Activated CD8-positive, alpha-beta T cell treated with anti-CD3 and anti-CD28 coated beads, Interleukin-2, amount 10 ng/mL, durations not matched to agents 7 days and 5 days (primary cell): ENCODE data around the gene KDM4C. TPM values are rescaled to one million over a fixed set of nuclear protein-coding genes. Genes with fewer than 3 reads are reported as not detected.

ENCODE experiments used
- ATAC-seq: fragments of 150-1000 bp; cut with Tn5 transposase; one replicate; pipeline ENCODE4 v1.10.0; 2021; ENCODE audit warnings: moderate library complexity
- CTCF ChIA-PET: fragments of 350-600 bp; sonication (Branson Sonifier 250); formaldehyde crosslinking; loops from one replicate; lab custom pipeline; 2021; ENCODE audit warnings: antibody characterized with exemption; lab: Charles Lee
- POLR2A ChIA-PET: fragments of 350-600 bp; sonication (Branson Sonifier 250); formaldehyde crosslinking; loops from one replicate; lab custom pipeline; 2021; ENCODE audit warnings: antibody characterized with exemption; lab: Charles Lee
- DNase-seq: peaks from one replicate; pipeline ENCODE4 v3.0.0-alpha.2; 2020
- H3K27ac Mint-ChIP-seq: one replicate; pipeline ENCODE4 v1.8.0; 2021; ENCODE audit warnings: mild to moderate bottlenecking, mixed read lengths
- H3K27me3 Mint-ChIP-seq: one replicate; pipeline ENCODE4 v1.8.0; 2021; ENCODE audit warnings: low read depth, mixed read lengths
- H3K36me3 Mint-ChIP-seq: one replicate; pipeline ENCODE4 v1.8.0; 2021; ENCODE audit warnings: low read depth, mixed read lengths
- H3K4me1 Mint-ChIP-seq: one replicate; pipeline ENCODE4 v1.8.0; 2021; ENCODE audit warnings: low read depth, mixed read lengths
- H3K4me3 Mint-ChIP-seq: one replicate; pipeline ENCODE4 v1.8.0; 2021; ENCODE audit warnings: mild to moderate bottlenecking, mixed read lengths
- H3K9me3 Mint-ChIP-seq: one replicate; pipeline ENCODE4 v1.8.0; 2022; ENCODE audit warnings: mixed read lengths; ENCODE audit not compliant: insufficient read depth
- total RNA-seq, 2 experiments: library from RNA; stranded (reverse); gene quantifications; one replicate each; pipeline ENCODE4 v1.2.3, GENCODE V29; 2021

KDM4C gene
- total RNA-seq, 2 experiments from 2014 or later: 52.9 to 53.4 TPM

DNA sequence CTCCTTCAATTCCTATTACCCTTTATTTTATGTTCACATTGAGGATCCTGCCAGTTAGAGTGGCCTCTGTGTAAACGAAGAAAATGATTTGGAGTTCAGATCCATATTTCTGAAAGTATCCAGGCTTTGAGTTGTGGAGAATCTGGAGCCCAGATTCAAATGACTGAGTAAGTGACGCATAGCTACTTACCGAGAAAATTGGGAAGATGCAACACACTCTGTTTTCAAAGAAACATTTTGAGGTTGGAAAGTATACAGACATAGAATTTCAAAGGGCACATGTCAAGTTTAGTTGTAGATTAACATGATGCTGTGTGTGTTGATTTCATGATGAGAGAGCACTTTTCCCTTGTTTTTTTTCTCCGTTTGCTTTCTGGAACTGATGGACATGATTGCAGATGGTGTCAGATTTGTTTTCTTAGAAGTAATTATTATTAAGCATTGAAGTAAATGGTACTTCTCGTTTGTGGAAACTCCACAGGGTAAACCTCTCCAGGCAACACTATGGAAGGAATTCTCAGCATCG is 148.1 kb downstream of the KDM4C start:
- H3K9me3 Mint-ChIP-seq: no peaks in the 10 kb centered on the region
- no peak overlapping the region for H3K4me3 Mint-ChIP-seq
- ChIA-PET CTCF (no interaction called here), POLR2A (no interaction called here)
- ATAC-seq (no peak), DNase-seq (no peak)
- peaks cover 14% of the 10 kb centered on the region for H3K4me1 Mint-ChIP-seq
- H3K27me3 Mint-ChIP-seq: no peaks in the 10 kb centered on the region
- peaks cover 9% of the 10 kb centered on the region for H3K36me3 Mint-ChIP-seq
- H3K27ac Mint-ChIP-seq: no peak overlapping the region

DNA sequence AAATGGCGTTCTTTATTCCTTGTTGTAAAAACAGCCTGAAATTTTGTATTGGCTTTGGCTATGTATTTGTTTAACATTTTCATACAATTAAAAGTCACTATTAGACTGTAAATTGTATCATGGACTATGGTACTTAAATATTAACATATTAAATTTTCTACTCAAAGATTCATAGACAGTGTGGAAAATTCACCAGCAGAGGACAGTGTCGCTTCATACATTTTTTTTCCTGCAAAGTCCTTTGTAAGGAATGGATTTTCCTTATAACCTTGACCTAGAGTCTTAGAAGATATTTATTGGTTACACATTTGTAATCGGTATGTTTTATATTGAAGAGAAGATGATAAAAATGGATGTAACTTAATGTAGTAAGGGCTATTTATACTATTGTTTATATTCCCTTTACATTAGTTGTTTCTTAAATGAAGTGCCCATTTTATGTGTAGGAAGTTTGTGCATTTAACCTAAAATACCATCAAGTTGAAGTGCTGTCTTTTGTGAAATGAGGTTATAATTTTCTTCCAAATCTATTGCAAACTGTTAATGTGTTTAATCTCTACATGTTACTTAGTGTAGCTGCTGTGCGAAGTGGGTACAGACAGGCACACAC is 150.1 kb downstream of the KDM4C start:
- H3K27me3 Mint-ChIP-seq: no peaks in the 10 kb centered on the region
- H3K36me3 Mint-ChIP-seq: peaks cover 4% of the 10 kb centered on the region
- ChIA-PET POLR2A (no interaction called here), CTCF (interaction anchor here (1.6 kb wide), 1 partner anchor 81 kb away, joined by 3 read pairs; no protein-coding TSS in a partner anchor)
- no peak overlapping the region for H3K4me3 Mint-ChIP-seq
- no peak overlapping the region for H3K27ac Mint-ChIP-seq
- no peak for DNase-seq
- no peak for ATAC-seq
- H3K9me3 Mint-ChIP-seq: no peaks in the 10 kb centered on the region
- H3K4me1 Mint-ChIP-seq: peaks cover 7% of the 10 kb centered on the region

DNA sequence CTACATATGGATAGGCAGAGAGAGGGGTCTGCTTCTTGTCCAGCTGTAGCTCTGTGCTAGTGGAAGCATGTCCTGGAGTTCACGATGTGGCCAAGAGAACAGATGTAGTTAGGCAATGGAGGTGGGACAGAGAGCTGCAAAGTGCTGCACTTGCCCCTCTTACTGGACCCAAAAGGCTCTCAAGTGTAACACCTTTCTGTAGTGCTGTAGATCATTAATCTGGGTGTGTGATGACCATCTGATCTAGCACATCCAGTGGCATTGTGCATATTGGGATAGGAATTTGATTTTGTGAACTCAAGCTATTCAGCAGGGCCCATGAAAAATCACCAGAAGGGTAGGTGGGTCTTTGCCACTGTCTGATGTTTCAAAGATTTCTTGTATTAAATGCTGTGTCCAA is 151.4 kb downstream of the KDM4C start:
- Mint-ChIP-seq H3K4me3 (no peak overlapping the region), H3K36me3 (peaks cover 4% of the 10 kb centered on the region), H3K4me1 (peaks cover 7% of the 10 kb centered on the region), H3K9me3 (no peaks in the 10 kb centered on the region), H3K27ac (no peak overlapping the region), H3K27me3 (no peaks in the 10 kb centered on the region)
- ChIA-PET POLR2A (no interaction called here), CTCF (interaction anchor here (1.0 to 1.6 kb wide), 2 partner anchors 11 to 82 kb away, joined by 3 read pairs; no protein-coding TSS in a partner anchor)
- ATAC-seq: no peak
- no peak for DNase-seq

DNA sequence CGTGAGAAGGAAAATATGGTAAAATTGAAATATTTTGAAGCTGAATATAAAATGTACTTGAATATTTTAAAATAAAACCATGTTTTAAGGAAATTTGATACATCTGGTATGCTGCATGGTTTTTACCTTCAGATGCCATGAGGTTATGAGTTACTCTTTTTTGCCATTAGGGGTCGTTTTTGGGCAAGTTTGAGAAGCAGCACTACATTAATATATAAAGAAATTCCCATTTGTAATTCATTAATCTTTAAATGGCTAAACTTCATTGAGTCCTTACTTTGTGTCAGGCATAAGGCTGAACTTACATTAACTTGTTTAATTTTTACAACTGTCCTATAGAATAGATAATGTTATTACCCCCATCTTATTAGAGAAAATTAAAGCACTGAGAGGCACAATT is 152.3 kb downstream of the KDM4C start:
- Mint-ChIP-seq H3K27me3 (no peaks in the 10 kb centered on the region), H3K27ac (no peak overlapping the region), H3K4me1 (peaks cover 7% of the 10 kb centered on the region), H3K9me3 (no peaks in the 10 kb centered on the region), H3K4me3 (no peak overlapping the region), H3K36me3 (peaks cover 4% of the 10 kb centered on the region)
- POLR2A ChIA-PET: no interaction called here
- ATAC-seq: no peak
- CTCF ChIA-PET: interaction anchor here (1.0 kb wide), 1 partner anchor 12 kb away, joined by 3 read pairs; no protein-coding TSS in a partner anchor
- DNase-seq: no peak

DNA sequence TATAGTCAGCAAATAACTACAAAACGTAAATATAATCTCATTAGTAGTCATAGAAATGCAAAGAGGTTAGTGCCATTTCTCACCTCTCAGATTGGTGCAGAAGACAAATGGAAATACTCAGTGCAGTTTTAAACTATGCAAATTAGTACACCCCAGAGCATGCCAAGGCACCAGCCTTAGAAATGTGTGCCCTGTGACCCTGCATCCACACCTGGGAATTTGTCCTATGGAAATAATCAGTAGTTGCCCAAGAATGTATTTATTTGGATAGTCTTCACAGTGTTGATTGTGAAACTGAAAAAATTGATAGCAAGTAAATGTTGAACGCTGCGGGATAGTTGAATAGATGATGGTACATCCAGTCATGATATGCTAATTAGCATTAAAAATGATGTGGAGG is 152.7 kb downstream of the KDM4C start:
- ChIA-PET POLR2A (interaction anchor here (0.5 kb wide), 1 partner anchor 32 kb away, joined by 3 read pairs; no protein-coding TSS in a partner anchor), CTCF (interaction anchor here (1.1 to 2.1 kb wide), 2 partner anchors 83 to 141 kb away, joined by 4 read pairs; no protein-coding TSS in a partner anchor)
- peaks cover 7% of the 10 kb centered on the region for H3K4me1 Mint-ChIP-seq
- no peaks in the 10 kb centered on the region for H3K9me3 Mint-ChIP-seq
- DNase-seq (no peak), ATAC-seq (no peak)
- peaks cover under 1% of the 10 kb centered on the region for H3K36me3 Mint-ChIP-seq
- H3K27me3 Mint-ChIP-seq: no peaks in the 10 kb centered on the region
- H3K4me3 Mint-ChIP-seq: no peak overlapping the region
- H3K27ac Mint-ChIP-seq: no peak overlapping the region

DNA sequence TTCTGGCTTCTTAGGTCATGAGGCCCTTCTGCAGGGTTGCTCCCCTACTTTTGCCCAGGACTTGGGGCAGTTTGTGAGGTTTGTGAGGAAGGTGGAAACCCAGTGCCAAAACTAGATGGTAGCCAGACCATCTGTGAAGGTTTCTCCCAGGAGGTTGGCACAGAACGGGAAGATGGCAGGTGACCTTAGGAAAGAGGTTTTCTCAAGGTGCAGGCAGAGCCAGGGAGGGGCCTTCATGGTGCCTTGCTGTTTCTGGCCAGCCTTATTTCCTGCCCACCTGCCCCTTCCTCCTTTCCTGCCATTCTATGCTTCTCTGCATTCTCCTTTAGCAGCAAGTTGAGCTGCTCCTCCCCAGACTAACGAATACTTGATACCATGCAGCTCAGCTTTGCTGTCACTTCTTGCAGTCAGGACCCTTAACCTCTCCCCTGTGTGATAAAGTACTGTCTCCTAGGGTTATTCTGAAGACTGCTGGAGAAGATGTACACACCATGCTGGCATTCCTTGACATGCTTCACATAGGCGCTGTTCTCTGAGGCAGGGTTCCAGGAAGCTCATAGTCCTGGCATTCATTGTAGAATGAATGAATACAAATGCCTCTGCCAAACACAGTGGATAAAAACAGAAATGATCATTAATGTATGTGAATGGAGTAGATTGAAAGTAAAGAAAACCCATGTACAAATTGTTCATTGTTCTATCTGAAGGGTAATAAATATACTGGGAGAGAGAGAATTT is 154.3 kb downstream of the KDM4C start:
- Mint-ChIP-seq H3K4me3 (no peak overlapping the region), H3K27me3 (no peaks in the 10 kb centered on the region), H3K4me1 (peaks cover 7% of the 10 kb centered on the region), H3K36me3 (peaks cover 2% of the 10 kb centered on the region), H3K27ac (no peak overlapping the region), H3K9me3 (no peaks in the 10 kb centered on the region)
- DNase-seq: no peak
- ChIA-PET POLR2A (interaction anchor here (1.3 kb wide), 1 partner anchor 15 kb away, joined by 4 read pairs; no protein-coding TSS in a partner anchor), CTCF (interaction anchor here (0.7 to 2.1 kb wide), 3 partner anchors 10 to 141 kb away, joined by 3 to 5 read pairs (median 4); no protein-coding TSS in a partner anchor)
- ATAC-seq: no peak

DNA sequence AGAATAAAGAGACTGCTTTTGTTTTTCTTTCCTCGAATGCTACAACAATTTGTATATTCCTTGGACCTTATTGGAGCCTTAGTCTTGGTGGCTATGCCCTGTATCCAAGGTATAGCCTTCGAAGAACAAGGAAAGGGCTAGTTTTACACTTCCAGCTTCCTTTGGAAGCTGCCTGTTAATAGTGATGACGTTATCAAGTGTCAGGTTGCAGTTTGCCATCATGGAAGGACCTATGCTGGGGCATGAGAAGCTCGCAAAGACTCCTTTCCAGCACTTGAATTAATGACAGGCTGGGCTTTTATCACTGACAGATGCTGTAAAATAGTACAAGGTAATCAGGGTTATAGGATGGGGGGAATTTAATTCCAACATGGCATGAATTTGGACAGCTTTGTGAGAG is 157.9 kb downstream of the KDM4C start:
- H3K27me3 Mint-ChIP-seq: no peaks in the 10 kb centered on the region
- no peak for ATAC-seq
- H3K4me1 Mint-ChIP-seq: peaks cover 13% of the 10 kb centered on the region
- H3K27ac Mint-ChIP-seq: no peak overlapping the region
- ChIA-PET POLR2A (interaction anchor here (0.6 kb wide), 2 partner anchors 42 to 103 kb away, joined by 3 read pairs; no protein-coding TSS in a partner anchor), CTCF (no interaction called here)
- H3K36me3 Mint-ChIP-seq: peaks cover 18% of the 10 kb centered on the region
- H3K4me3 Mint-ChIP-seq: no peak overlapping the region
- no peaks in the 10 kb centered on the region for H3K9me3 Mint-ChIP-seq
- no peak for DNase-seq

DNA sequence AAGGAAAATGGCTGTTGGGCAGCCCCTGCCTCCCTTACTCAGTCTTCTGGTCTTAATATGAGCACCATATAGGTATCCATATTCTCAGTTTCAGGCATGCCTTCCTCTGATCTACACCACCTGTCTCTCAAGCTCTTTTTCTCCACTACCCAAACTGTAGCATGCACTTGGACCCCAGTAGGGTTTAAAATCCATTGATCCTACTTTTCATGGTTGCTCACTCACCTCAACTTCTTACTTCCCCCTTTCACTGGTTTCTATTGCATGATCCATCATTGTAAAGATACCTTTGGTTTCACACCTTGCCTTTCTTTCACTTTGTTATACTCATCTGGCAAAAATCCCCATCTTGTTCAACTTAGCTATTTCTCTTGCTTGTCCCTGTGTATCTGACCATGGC is 159.4 kb downstream of the KDM4C start:
- H3K4me3 Mint-ChIP-seq: no peak overlapping the region
- no peaks in the 10 kb centered on the region for H3K27me3 Mint-ChIP-seq
- peaks cover 29% of the 10 kb centered on the region for H3K36me3 Mint-ChIP-seq
- ATAC-seq (no peak), DNase-seq (no peak)
- ChIA-PET CTCF (no interaction called here), POLR2A (no interaction called here)
- no peaks in the 10 kb centered on the region for H3K9me3 Mint-ChIP-seq
- H3K27ac Mint-ChIP-seq: no peak overlapping the region
- peaks cover 21% of the 10 kb centered on the region for H3K4me1 Mint-ChIP-seq

DNA sequence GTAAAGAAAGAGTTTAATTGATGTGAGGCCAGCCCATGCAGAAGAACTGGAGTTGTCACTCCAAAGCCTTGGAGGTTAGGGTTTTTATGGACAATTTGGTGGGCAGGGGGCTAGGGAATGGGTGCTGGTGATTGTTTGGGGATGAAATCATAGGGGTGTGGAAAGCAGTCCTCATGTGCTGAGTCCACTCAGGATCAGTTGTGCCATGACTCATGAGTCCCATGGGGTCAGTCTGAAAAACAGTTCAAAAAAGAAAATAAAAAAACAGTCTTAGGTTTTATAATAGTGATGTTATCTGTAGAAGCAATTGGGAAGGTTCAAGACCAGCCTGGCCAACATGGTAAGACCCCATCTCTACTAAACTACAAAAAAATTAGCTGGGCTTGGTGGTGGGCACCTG is 162.3 kb downstream of the KDM4C start:
- no peaks in the 10 kb centered on the region for H3K27me3 Mint-ChIP-seq
- peaks cover 26% of the 10 kb centered on the region for H3K4me1 Mint-ChIP-seq
- ATAC-seq (no peak), DNase-seq (no peak)
- H3K27ac Mint-ChIP-seq: no peak overlapping the region
- POLR2A ChIA-PET: no interaction called here
- H3K9me3 Mint-ChIP-seq: no peaks in the 10 kb centered on the region
- peaks cover 30% of the 10 kb centered on the region for H3K36me3 Mint-ChIP-seq
- CTCF ChIA-PET: no interaction called here
- H3K4me3 Mint-ChIP-seq: no peak overlapping the region

DNA sequence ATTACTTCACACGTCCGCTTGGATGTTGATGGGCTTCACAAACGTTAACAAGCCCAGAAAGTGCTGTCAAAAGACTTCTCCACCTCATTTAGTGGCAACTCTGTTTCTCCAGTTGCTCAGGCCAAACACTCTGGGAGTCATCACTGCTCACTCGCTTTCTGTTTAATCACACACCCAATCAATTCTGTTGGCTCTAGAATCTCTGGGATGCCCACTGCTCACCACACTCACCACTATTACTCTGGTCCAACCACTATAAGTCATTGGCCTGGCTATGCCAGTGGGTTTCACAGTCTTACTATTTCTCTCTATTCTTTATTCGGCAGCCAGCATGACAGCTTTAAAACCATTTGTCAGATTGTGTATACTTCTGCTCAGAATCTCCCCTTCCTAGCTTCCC is 163.5 kb downstream of the KDM4C start:
- DNase-seq (no peak), ATAC-seq (no peak)
- no peak overlapping the region for H3K27ac Mint-ChIP-seq
- H3K4me3 Mint-ChIP-seq: no peak overlapping the region
- CTCF ChIA-PET: interaction anchor here (0.8 kb wide), 1 partner anchor 9 kb away, joined by 3 read pairs; no protein-coding TSS in a partner anchor
- peaks cover 26% of the 10 kb centered on the region for H3K4me1 Mint-ChIP-seq
- POLR2A ChIA-PET: no interaction called here
- H3K9me3 Mint-ChIP-seq: no peaks in the 10 kb centered on the region
- H3K36me3 Mint-ChIP-seq: peaks cover 30% of the 10 kb centered on the region
- H3K27me3 Mint-ChIP-seq: no peaks in the 10 kb centered on the region

DNA sequence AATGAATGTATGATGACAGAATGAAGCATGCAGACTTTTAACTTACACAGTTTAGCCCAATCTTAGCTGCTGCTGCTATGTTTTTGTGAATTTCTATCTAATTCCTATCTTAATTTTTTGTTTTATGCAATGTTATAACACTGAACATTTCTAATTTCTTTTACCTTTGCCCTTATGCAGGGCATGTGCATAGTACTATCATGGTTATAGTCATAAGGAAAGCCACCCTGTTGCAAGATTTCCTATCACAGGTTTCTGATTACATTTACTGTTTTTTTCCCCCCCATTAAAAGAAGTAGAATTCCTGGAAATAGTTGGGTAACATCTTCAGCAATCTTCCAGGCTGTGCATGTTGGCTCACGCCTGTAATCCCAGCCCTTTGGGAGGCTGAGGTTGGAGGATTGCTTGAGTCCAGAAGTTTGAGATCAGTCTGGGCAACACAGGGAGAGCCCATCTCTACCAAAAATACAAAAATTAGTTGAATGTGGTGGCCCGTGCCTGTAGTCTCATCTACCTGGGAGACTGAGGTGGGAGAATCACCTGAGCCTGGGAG is 164.4 kb downstream of the KDM4C start:
- ChIA-PET CTCF (interaction anchor here (0.6 to 0.8 kb wide), 2 partner anchors 10 to 49 kb away, joined by 3 read pairs; no protein-coding TSS in a partner anchor), POLR2A (no interaction called here)
- Mint-ChIP-seq H3K27ac (no peak overlapping the region), H3K4me1 (peaks cover 26% of the 10 kb centered on the region), H3K4me3 (no peak overlapping the region), H3K9me3 (no peaks in the 10 kb centered on the region), H3K36me3 (peaks cover 26% of the 10 kb centered on the region), H3K27me3 (no peaks in the 10 kb centered on the region)
- ATAC-seq (no peak), DNase-seq (no peak)
